COLO668 (cell line): ENCODE results near the gene TPRN.
A peak's percentile ranks its signal among the peaks of the same experiment; 100 is the strongest.

Experiments used
- DNase-seq: peaks from one replicate; lab custom pipeline; 2025; ENCODE audit not compliant: unreplicated experiment; lab: John Stamatoyannopoulos, UW

TPRN gene

DNA sequence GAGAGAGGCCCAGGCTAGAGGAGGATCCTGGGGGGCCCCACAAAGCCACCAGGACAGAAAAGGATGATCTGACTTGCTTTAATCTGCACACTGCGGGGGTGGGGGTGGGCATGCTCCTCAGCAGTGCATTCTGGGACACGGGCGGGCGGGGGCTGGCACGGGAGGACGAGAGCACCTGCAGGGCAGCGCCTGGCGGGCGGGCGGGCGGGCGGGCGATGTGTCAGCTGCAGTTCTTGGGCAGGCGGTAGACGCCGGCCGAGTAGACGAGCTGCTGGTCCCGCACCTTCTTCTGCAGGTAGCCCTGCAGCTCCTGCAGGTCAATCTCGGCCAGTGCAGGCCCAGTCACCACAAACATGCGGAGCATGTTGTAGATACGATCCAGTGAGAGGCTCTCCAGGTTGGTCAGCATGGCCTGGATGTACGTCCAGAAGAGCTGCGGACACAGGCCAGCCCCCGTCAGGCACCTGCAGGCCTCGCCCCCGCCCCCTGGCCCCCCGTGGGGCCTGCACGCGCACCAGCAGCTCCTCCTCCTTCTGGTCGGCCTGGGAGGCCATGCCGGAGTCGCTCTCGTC is 25.7 kb downstream of the TPRN start:
- no peak for DNase-seq

GRCh38 chr9:137173796-137174664 is 26.5 kb downstream of the TPRN start:
- DNase-seq: no peak

GRCh38 chr9:137172901-137173795 is 27.4 kb downstream of the TPRN start:
- peak; percentile 73 for DNase-seq

GRCh38 chr9:137171149-137171900 is 29.2 kb downstream of the TPRN start:
- DNase-seq: no peak

GRCh38 chr9:137170486-137171148 is 29.9 kb downstream of the TPRN start:
- no peak for DNase-seq

- no peak for DNase-seq
Measured at GRCh38 chr9:137169896-137170358, 30.6 kb downstream of the TPRN start, which contains the start of gene LRRC26. Gene LRRC26 (minus strand): TSS chr9:137170051. CDS start chr9:137169943, 108 bp downstream.

DNA sequence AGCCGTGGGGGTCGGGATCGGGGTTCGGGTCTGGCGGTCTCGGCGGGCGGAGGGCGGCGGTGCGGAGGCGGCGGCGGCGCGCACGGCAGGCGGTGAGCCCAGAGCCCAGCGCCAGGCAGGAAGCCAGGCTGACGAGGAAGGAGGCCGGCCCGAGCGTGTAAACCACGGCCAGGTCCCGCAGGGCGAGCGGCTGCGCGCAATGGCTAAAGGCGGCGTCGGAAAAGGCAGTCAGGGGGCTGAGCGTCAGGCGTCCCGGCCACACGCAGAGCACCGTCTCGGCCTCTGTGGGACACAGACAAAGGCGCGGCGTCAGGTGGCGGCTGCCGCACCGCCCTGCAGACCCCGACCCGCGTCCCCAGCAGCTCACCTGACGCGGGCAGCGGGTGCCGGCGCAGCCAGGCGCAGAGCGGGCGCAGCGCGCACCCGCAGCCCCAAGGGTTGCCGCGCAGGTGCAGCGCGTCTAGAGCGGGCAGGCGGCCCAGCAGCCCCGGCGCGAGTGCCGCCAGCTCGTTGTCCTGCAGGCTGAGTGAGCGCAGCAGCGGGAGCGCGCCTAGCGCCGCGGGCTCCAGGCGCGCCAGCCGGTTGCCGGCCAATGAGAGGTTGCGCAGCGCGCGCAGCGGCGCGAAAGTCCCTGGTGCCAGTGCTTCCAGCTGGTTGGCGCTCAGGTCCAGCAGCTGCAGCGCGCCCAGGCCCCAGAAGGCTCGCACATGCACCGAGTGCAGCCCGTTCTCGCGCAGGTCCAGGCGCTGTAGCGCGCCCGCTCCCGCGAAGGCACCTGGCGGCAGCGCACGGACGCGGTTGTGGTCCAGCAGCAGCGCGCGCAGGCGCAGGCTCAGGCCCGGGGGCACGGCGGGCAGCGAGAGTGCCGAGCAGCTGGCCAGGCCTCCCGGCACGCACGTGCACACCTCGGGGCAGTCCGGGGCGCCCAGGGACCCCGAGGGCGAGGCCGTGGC is 31.4 kb downstream of the TPRN start:
- DNase-seq: peak; percentile 95

DNA sequence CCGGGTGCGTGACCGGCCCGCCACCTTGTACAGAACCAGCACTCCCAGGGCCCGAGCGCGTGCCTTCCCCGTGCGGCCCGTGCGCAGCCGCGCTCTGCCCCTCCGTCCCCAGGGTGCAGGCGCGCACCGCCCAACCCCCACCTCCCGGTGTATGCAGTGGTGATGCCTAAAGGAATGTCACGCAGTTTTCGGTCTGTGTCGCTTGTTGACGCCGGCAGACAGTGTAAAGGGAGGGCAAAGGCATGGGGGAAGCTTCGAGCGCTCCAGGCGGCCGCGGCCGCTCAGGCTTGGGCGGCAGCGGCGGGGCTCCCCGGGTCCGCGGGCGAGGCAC is 32.0 kb downstream of the TPRN start:
- DNase-seq: peak; percentile 60

GRCh38 chr9:137167747-137168572 is 32.6 kb downstream of the TPRN start:
- DNase-seq: peak; percentile 60

GRCh38 chr9:137167277-137167746 is 33.2 kb downstream of the TPRN start:
- peak; percentile 39 for DNase-seq

- no peak for DNase-seq
Measured at GRCh38 chr9:137166380-137167229, 33.9 kb downstream of the TPRN start.

GRCh38 chr9:137165250-137165836 is 35.2 kb downstream of the TPRN start:
- DNase-seq: no peak

- DNase-seq: no peak
Measured at GRCh38 chr9:137164370-137165249, 35.9 kb downstream of the TPRN start.

DNA sequence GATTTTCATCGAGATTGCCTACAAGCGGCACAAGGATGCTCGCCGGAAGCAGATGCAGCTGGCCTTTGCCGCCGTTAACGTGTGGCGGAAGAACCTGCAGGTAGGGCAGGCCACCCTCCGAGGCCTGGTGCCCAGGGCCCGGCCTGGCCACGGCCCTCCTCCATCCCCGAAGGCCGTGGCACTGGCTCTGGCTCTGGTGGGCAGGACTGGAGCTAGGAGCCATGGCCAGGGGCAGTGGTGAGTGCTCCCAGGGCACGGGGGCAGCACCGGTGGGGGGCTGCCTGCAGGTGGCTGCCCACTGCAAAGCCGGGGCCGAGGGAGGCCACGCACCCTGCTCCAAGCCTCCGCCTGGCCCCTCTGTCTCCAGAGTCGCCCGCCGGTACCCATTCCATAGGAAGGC is 36.7 kb downstream of the TPRN start:
- no peak for DNase-seq

- DNase-seq: no peak
Measured at GRCh38 chr9:137163365-137163715, 37.2 kb downstream of the TPRN start.
